ENCODE results near the gene CLIP3. TPM values are rescaled to one million over a fixed set of nuclear protein-coding genes. Genes with fewer than 3 reads are reported as not detected.

Gene CLIP3
- total RNA-seq, 1 donor from 2014 or later: 17.9 TPM

GRCh38 chr19:36001605-36002004 is 31.1 kb downstream of the CLIP3 start:
- no peaks in the 10 kb centered on the region for H3K9me3 Mint-ChIP-seq (ENCODE audit: low read depth)
- peaks cover 22% of the 10 kb centered on the region for H3K36me3 Mint-ChIP-seq (ENCODE audit: insufficient read depth)

GRCh38 chr19:35996777-35997176 is 35.9 kb downstream of the CLIP3 start:
- Mint-ChIP-seq H3K27ac (no peak overlapping the region), H3K36me3 (ENCODE audit: insufficient read depth) (peaks cover 9% of the 10 kb centered on the region), H3K4me3 (ENCODE audit: low read depth) (peak overlapping the region; percentile 0), H3K4me1 (ENCODE audit: low read depth) (peaks cover 11% of the 10 kb centered on the region), H3K27me3 (no peaks in the 10 kb centered on the region), H3K9me3 (ENCODE audit: low read depth) (no peaks in the 10 kb centered on the region)
- TF ChIP-seq CTCF (IDR thresholded peaks at IDR 0.05; ENCODE audit: unreplicated experiment): no peak
- no peak for DNase-seq (ENCODE audit: low spot score, unreplicated experiment)

More at GRCh38 chr19:36001605-36002004, 31.1 kb downstream of the CLIP3 start:
- peaks cover 2% of the 10 kb centered on the region for H3K4me1 Mint-ChIP-seq (ENCODE audit: low read depth)
- no peak overlapping the region for H3K4me3 Mint-ChIP-seq (ENCODE audit: low read depth)
- no peak for DNase-seq (ENCODE audit: low spot score, unreplicated experiment)
- no peaks in the 10 kb centered on the region for H3K27me3 Mint-ChIP-seq
- H3K27ac Mint-ChIP-seq: no peak overlapping the region
- no peak for TF ChIP-seq CTCF (IDR thresholded peaks at IDR 0.05; ENCODE audit: unreplicated experiment)

GRCh38 chr19:35995048-35995993 is 37.4 kb downstream of the CLIP3 start, which contains the start of gene SDHAF1:
TSS of gene SDHAF1 (plus strand) at chr19:35995188. CDS start at chr19:35995275, 87 bp downstream.
- Mint-ChIP-seq H3K9me3 (ENCODE audit: low read depth) (no peaks in the 10 kb centered on the region), H3K4me1 (ENCODE audit: low read depth) (peaks cover 11% of the 10 kb centered on the region)

GRCh38 chr19:35993923-35994598 is 38.6 kb downstream of the CLIP3 start:
- H3K27me3 Mint-ChIP-seq: peaks cover 10% of the 10 kb centered on the region
- H3K36me3 Mint-ChIP-seq (ENCODE audit: insufficient read depth): peaks cover 2% of the 10 kb centered on the region
- no peak overlapping the region for H3K27ac Mint-ChIP-seq
- H3K4me3 Mint-ChIP-seq (ENCODE audit: low read depth): peak overlapping the region; percentile 16
- peaks cover 11% of the 10 kb centered on the region for H3K4me1 Mint-ChIP-seq (ENCODE audit: low read depth)
- TF ChIP-seq CTCF (IDR thresholded peaks at IDR 0.05; ENCODE audit: unreplicated experiment): no peak
- no peaks in the 10 kb centered on the region for H3K9me3 Mint-ChIP-seq (ENCODE audit: low read depth)
- DNase-seq (ENCODE audit: low spot score, unreplicated experiment): no peak

More at GRCh38 chr19:35995048-35995993, 37.4 kb downstream of the CLIP3 start, which contains the start of gene SDHAF1:
- Mint-ChIP-seq H3K4me3 (ENCODE audit: low read depth) (peak within 1 kb of the TSS; percentile 79), H3K27me3 (peaks cover 4% of the 10 kb centered on the region), H3K27ac (peak within 1 kb of the TSS; percentile 98), H3K36me3 (ENCODE audit: insufficient read depth) (peaks cover 3% of the 10 kb centered on the region)
- TF ChIP-seq CTCF (IDR thresholded peaks at IDR 0.05; ENCODE audit: unreplicated experiment): no peak
- DNase-seq (ENCODE audit: low spot score, unreplicated experiment): peak; percentile 85

Data from progenitor cell of endocrine pancreas (in vitro differentiated cells).